Smooth muscle cell (in vitro differentiated cells): ENCODE measurements around the gene PRKD2. TPM values are rescaled to one million over a fixed set of nuclear protein-coding genes. Genes with fewer than 3 reads are reported as not detected.
"Not testable (repeated sequence)": the region's sequence is repeated elsewhere in the genome, so short reads cannot be mapped to it uniquely, and the experiment has no call there.

Source experiments
- DNase-seq: peaks from one replicate; lab custom pipeline; 2025; ENCODE audit not compliant: unreplicated experiment; lab: John Stamatoyannopoulos, UW
- H2AFZ ChIP-seq: fragments of 200-600 bp; sonication (generic); 2 replicates; pipeline ENCODE4 v1.6.0; 2016; ENCODE audit warnings: antibody characterized with exemption, low read depth, mild to moderate bottlenecking
- H3F3A ChIP-seq: fragments of 200-600 bp; sonication (generic); 2 replicates; pipeline ENCODE4 v1.6.0; 2017; ENCODE audit warnings: antibody characterized with exemption, low read depth
- H3K27ac ChIP-seq: fragments of 200-600 bp; sonication (generic); 2 replicates; pipeline ENCODE4 v1.5.1; 2016; ENCODE audit warnings: low read depth, mild to moderate bottlenecking
- H3K27me3 ChIP-seq: fragments of 200-600 bp; sonication (generic); 2 replicates; pipeline ENCODE4 v1.6.1; 2016; ENCODE audit warnings: low read depth, mild to moderate bottlenecking
- H3K36me3 ChIP-seq: fragments of 200-600 bp; sonication (generic); 2 replicates; pipeline ENCODE4 v1.5.1; 2016; ENCODE audit warnings: low read depth
- H3K4me1 ChIP-seq: fragments of 200-600 bp; sonication (generic); 2 replicates; pipeline ENCODE4 v1.5.1; 2016; ENCODE audit warnings: low read depth
- H3K4me2 ChIP-seq: fragments of 200-600 bp; sonication (generic); 2 replicates; pipeline ENCODE4 v1.6.0; 2016; ENCODE audit warnings: mild to moderate bottlenecking
- H3K4me3 ChIP-seq: fragments of 200-600 bp; sonication (generic); 2 replicates; pipeline ENCODE4 v1.5.1; 2016; ENCODE audit warnings: mild to moderate bottlenecking
- H3K79me2 ChIP-seq: fragments of 200-600 bp; sonication (generic); 2 replicates; pipeline ENCODE4 v1.6.0; 2016; ENCODE audit warnings: low read depth, mild to moderate bottlenecking
- H3K9ac ChIP-seq: fragments of 200-600 bp; sonication (generic); 2 replicates; pipeline ENCODE4 v1.6.0; 2016; ENCODE audit warnings: low read depth
- H3K9me3 ChIP-seq: fragments of 200-600 bp; sonication (generic); replicated peaks from 2 replicates; pipeline ENCODE4 v1.5.1; 2016; ENCODE audit warnings: low read depth
- H4K20me1 ChIP-seq: fragments of 200-600 bp; sonication (generic); 2 replicates; pipeline ENCODE4 v1.6.0; 2016; ENCODE audit warnings: low read depth
- CTCF ChIP-seq: fragments of 200-600 bp; sonication (generic); IDR thresholded peaks from 2 replicates; pipeline ENCODE4 v1.5.1; 2017; ENCODE audit warnings: borderline replicate concordance, mild to moderate bottlenecking, antibody characterized with exemption; ENCODE audit not compliant: insufficient read depth, poor library complexity, severe bottlenecking
- WGBS: methylation state at CpG from one replicate; pipeline ENCODE4 v1.1.7; 2016; ENCODE audit warnings: low lambda C conversion rate; 5-methylcytosine and 5-hydroxymethylcytosine counted together
- polyA plus RNA-seq: library from polyadenylated mRNA; unstranded; fragments of >200 nt; fragmentation: Nextera tagmentation; extraction: Ambion mirVana; gene quantifications from 2 replicates; pipeline ENCODE4 v1.2.1, GENCODE V29; 2016
- total RNA-seq: library from RNA; depleted of rRNA; stranded (reverse); fragments of >200 nt; gene quantifications from 2 replicates; pipeline ENCODE4 v1.2.3, GENCODE V29; 2014

Gene PRKD2
- total and polyA plus RNA-seq, 2 experiments from 2014 or later, result 24.2 to 34.6 TPM

GRCh38 chr19:46713781-46714443 lies 3.0 kb downstream of the PRKD2 start:
- 6% methylated on average over 25 of the region's 39 CpGs for WGBS
- Histone ChIP-seq H3K27me3 (no peaks in the 10 kb centered on the region), H3F3A (peaks cover 9% of the 10 kb centered on the region), H3K4me2 (peak overlapping the region; percentile 98), H3K79me2 (peaks cover 21% of the 10 kb centered on the region), H4K20me1 (peaks cover 3% of the 10 kb centered on the region), H3K9ac (peak overlapping the region; percentile 66), H3K4me3 (peak overlapping the region; percentile 94), H3K4me1 (peaks cover 13% of the 10 kb centered on the region), H3K9me3 (no peaks in the 10 kb centered on the region), H3K36me3 (no peaks in the 10 kb centered on the region), H2AFZ (peak overlapping the region; percentile 66), H3K27ac (peak overlapping the region; percentile 31)
- DNase-seq, result no peak
- TF ChIP-seq CTCF, result no peak

GRCh38 chr19:46712768-46713338 lies 4.1 kb downstream of the PRKD2 start:
- H4K20me1 ChIP-seq, H3K4me3 ChIP-seq, H3F3A ChIP-seq, H3K4me2 ChIP-seq, H3K9me3 ChIP-seq, H3K27ac ChIP-seq, H3K27me3 ChIP-seq, DNase-seq, H3K36me3 ChIP-seq, H2AFZ ChIP-seq, H3K9ac ChIP-seq: not testable (repeated sequence)
- Histone ChIP-seq H3K79me2 (peaks cover 21% of the 10 kb centered on the region), H3K4me1 (peaks cover 13% of the 10 kb centered on the region)
- 95% methylated on average over 6 of the region's 6 CpGs for WGBS

- no peak for TF ChIP-seq CTCF
- H3K27ac ChIP-seq, result no peak overlapping the region
- 84% methylated on average over 23 of the region's 25 CpGs for WGBS
These were observed 6.2 kb downstream of the PRKD2 start for GRCh38 chr19:46710687-46711086.

GRCh38 chr19:46704379-46705076 lies 12.4 kb downstream of the PRKD2 start:
- Histone ChIP-seq H3K27ac (no peak overlapping the region), H3K4me1 (no peaks in the 10 kb centered on the region), H2AFZ (no peak overlapping the region), H3K4me3 (no peak overlapping the region), H4K20me1 (peaks cover 5% of the 10 kb centered on the region), H3K27me3 (no peaks in the 10 kb centered on the region), H3K4me2 (no peak overlapping the region), H3K9ac (no peak overlapping the region), H3K36me3 (peaks cover 4% of the 10 kb centered on the region), H3K9me3 (no peaks in the 10 kb centered on the region), H3F3A (no peaks in the 10 kb centered on the region), H3K79me2 (no peaks in the 10 kb centered on the region)
- peak; percentile 33 for DNase-seq
- TF ChIP-seq CTCF, result peak; percentile 88
- 52% methylated on average over 21 of the region's 21 CpGs for WGBS

More at GRCh38 chr19:46710687-46711086, 6.2 kb downstream of the PRKD2 start:
- no peaks in the 10 kb centered on the region for H3K36me3 ChIP-seq
- H3K79me2 ChIP-seq, result peaks cover 10% of the 10 kb centered on the region
- no peak for DNase-seq
- H3K4me1 ChIP-seq, result peaks cover 13% of the 10 kb centered on the region
- no peaks in the 10 kb centered on the region for H3K27me3 ChIP-seq
- H3K9ac ChIP-seq, result no peak overlapping the region
- peaks cover 3% of the 10 kb centered on the region for H4K20me1 ChIP-seq
- H3K4me3 ChIP-seq, result no peak overlapping the region
- no peaks in the 10 kb centered on the region for H3K9me3 ChIP-seq
- no peak overlapping the region for H2AFZ ChIP-seq
- H3F3A ChIP-seq, result no peaks in the 10 kb centered on the region
- H3K4me2 ChIP-seq, result no peak overlapping the region
